PC-3 (cell line): Measurements from ENCODE around the gene ABCA5.

Source experiments
- CTCF ChIP-seq: fragments of 300-600 bp; sonication (generic); conservative IDR thresholded peaks from 2 replicates; pipeline ENCODE4 v1.5.1; 2017; ENCODE audit warnings: antibody characterized with exemption, low read depth, mild to moderate bottlenecking, low read length
- EZH2 ChIP-seq: fragments of 300-600 bp; sonication (generic); IDR thresholded peaks from one replicate; pipeline ENCODE4 v1.6.1; 2017; ENCODE audit warnings: antibody characterized with exemption, mild to moderate bottlenecking, low read length; ENCODE audit not compliant: unreplicated experiment

GRCh38 chr17:69320908-69321238 is 6.1 kb downstream of the ABCA5 start:
- TF ChIP-seq CTCF (no peak), EZH2 (no peak)
